ENCODE data around the gene PTPRS.

The PTPRS gene

DNA sequence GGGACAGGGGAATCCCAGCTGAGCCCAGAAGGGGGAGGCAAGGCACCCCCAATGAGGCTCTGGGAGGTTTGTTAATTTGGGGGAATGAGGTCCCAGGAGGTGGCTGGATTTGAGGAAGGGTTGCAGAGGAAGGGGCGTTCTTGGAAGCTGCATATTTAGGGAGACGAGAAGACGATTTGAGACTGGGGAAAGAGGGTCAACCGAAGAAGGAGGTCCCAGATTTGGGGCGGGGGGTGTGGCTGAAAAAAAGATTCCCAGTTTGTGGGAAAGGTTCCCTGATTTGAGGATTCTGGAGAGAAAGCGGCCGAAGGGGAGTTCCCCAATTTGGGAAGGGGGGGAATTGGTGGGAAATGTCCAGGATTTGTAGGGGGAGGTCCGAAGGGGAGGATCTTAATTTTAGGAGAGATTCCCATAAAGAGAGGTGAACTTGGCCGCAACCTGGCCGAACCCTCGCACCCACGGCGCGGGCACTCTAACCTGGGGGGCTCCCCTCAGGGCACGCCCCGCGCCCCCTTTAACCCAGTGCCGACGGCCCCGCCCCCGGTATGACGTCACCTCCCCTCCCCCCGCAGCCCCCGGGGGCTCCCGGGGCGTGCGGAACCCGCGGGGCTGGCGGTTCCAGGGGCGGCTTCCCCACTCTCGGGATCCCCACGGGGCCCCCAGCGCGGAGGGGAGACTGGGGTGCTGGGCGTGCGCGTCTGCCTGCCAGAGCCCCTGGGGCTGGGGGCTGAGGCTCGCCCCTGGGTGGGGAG lies 1.2 kb downstream of the PTPRS start (continued):
- TF ChIP-seq, protein P1, sequence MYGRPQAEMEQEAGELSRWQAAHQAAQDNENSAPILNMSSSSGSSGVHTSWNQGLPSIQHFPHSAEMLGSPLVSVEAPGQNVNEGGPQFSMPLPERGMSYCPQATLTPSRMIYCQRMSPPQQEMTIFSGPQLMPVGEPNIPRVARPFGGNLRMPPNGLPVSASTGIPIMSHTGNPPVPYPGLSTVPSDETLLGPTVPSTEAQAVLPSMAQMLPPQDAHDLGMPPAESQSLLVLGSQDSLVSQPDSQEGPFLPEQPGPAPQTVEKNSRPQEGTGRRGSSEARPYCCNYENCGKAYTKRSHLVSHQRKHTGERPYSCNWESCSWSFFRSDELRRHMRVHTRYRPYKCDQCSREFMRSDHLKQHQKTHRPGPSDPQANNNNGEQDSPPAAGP (tag by site-specific recombination; IDR thresholded peaks at IDR 0.05) = no peak; the same call in 1 of the 2 replicates
- TF ChIP-seq RBAK (tag by site-specific recombination; IDR thresholded peaks at IDR 0.05) = no peak
- no peak for TF ChIP-seq ZNF664 (tag by site-specific recombination; IDR thresholded peaks at IDR 0.05)
- no peak for TF ChIP-seq ZNF48 (tag by site-specific recombination; IDR thresholded peaks at IDR 0.05)
- no peak for TF ChIP-seq HOXA7 (CRISPR knock-in tag; IDR thresholded peaks at IDR 0.05; ENCODE audit: borderline replicate concordance)
- no peak for TF ChIP-seq ZNF707 (tag by site-specific recombination; IDR thresholded peaks at IDR 0.05)
- TF ChIP-seq, protein P2, sequence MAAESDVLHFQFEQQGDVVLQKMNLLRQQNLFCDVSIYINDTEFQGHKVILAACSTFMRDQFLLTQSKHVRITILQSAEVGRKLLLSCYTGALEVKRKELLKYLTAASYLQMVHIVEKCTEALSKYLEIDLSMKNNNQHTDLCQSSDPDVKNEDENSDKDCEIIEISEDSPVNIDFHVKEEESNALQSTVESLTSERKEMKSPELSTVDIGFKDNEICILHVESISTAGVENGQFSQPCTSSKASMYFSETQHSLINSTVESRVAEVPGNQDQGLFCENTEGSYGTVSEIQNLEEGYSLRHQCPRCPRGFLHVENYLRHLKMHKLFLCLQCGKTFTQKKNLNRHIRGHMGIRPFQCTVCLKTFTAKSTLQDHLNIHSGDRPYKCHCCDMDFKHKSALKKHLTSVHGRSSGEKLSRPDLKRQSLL (tag by site-specific recombination; IDR thresholded peaks at IDR 0.05) = no peak
- TF ChIP-seq, protein P3, sequence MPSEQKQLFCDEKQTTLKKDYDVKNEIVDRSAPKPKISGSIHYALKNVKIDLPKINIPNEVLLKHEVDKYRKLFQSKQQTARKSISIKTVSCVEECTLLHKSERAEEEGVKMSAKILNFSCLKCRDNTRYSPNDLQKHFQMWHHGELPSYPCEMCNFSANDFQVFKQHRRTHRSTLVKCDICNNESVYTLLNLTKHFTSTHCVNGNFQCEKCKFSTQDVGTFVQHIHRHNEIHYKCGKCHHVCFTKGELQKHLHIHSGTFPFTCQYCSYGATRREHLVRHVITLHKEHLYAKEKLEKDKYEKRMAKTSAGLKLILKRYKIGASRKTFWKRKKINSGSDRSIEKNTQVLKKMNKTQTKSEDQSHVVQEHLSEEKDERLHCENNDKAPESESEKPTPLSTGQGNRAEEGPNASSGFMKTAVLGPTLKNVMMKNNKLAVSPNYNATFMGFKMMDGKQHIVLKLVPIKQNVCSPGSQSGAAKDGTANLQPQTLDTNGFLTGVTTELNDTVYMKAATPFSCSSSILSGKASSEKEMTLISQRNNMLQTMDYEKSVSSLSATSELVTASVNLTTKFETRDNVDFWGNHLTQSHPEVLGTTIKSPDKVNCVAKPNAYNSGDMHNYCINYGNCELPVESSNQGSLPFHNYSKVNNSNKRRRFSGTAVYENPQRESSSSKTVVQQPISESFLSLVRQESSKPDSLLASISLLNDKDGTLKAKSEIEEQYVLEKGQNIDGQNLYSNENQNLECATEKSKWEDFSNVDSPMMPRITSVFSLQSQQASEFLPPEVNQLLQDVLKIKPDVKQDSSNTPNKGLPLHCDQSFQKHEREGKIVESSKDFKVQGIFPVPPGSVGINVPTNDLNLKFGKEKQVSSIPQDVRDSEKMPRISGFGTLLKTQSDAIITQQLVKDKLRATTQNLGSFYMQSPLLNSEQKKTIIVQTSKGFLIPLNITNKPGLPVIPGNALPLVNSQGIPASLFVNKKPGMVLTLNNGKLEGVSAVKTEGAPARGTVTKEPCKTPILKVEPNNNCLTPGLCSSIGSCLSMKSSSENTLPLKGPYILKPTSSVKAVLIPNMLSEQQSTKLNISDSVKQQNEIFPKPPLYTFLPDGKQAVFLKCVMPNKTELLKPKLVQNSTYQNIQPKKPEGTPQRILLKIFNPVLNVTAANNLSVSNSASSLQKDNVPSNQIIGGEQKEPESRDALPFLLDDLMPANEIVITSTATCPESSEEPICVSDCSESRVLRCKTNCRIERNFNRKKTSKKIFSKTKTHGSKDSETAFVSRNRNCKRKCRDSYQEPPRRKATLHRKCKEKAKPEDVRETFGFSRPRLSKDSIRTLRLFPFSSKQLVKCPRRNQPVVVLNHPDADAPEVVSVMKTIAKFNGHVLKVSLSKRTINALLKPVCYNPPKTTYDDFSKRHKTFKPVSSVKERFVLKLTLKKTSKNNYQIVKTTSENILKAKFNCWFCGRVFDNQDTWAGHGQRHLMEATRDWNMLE (tag by site-specific recombination; conservative IDR thresholded peaks at IDR 0.05; ENCODE audit: low read depth) = no peak
- TF ChIP-seq, protein P4, sequence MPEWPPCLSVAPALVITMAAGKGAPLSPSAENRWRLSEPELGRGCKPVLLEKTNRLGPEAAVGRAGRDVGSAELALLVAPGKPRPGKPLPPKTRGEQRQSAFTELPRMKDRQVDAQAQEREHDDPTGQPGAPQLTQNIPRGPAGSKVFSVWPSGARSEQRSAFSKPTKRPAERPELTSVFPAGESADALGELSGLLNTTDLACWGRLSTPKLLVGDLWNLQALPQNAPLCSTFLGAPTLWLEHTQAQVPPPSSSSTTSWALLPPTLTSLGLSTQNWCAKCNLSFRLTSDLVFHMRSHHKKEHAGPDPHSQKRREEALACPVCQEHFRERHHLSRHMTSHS (tag by site-specific recombination; IDR thresholded peaks at IDR 0.05) = no peak
- TF ChIP-seq ZNF324 (tag by site-specific recombination; IDR thresholded peaks at IDR 0.05) = no peak
- TF ChIP-seq GLIS1 (tag by site-specific recombination; IDR thresholded peaks at IDR 0.05) = peak; percentile 89
- TF ChIP-seq ZNF274 (IDR thresholded peaks at IDR 0.05; ENCODE audit: low read length) = no peak
- no peak for TF ChIP-seq ZNF274 (tag by site-specific recombination; IDR thresholded peaks at IDR 0.05; ENCODE audit: borderline replicate concordance)
- TF ChIP-seq ZXDB (tag by site-specific recombination; IDR thresholded peaks at IDR 0.05) = peak; percentile 93
- TF ChIP-seq, protein P5, sequence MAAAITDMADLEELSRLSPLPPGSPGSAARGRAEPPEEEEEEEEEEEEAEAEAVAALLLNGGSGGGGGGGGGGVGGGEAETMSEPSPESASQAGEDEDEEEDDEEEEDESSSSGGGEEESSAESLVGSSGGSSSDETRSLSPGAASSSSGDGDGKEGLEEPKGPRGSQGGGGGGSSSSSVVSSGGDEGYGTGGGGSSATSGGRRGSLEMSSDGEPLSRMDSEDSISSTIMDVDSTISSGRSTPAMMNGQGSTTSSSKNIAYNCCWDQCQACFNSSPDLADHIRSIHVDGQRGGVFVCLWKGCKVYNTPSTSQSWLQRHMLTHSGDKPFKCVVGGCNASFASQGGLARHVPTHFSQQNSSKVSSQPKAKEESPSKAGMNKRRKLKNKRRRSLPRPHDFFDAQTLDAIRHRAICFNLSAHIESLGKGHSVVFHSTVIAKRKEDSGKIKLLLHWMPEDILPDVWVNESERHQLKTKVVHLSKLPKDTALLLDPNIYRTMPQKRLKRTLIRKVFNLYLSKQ (tag by site-specific recombination; IDR thresholded peaks at IDR 0.05; ENCODE audit: borderline replicate concordance) = no peak
- no peak for TF ChIP-seq OSR2 (tag by site-specific recombination; IDR thresholded peaks at IDR 0.05)
- TF ChIP-seq ZNF747 (tag by site-specific recombination; IDR thresholded peaks at IDR 0.05) = no peak
- no peak for TF ChIP-seq ZBTB20 (tag by site-specific recombination; IDR thresholded peaks at IDR 0.05)
- TF ChIP-seq ZNF350 (tag by site-specific recombination; IDR thresholded peaks at IDR 0.05) = no peak
- TF ChIP-seq ZNF37A (tag by site-specific recombination; IDR thresholded peaks at IDR 0.05) = no peak
- TF ChIP-seq ZNF354C (tag by site-specific recombination; IDR thresholded peaks at IDR 0.05; ENCODE audit: borderline replicate concordance, low read depth) = no peak
- TF ChIP-seq ZNF610 (tag by site-specific recombination; IDR thresholded peaks at IDR 0.05; ENCODE audit: borderline replicate concordance) = no peak
- TF ChIP-seq ZNF560 (tag by site-specific recombination; IDR thresholded peaks at IDR 0.05; ENCODE audit: borderline replicate concordance) = no peak
- TF ChIP-seq ZNF629 (tag by site-specific recombination; IDR thresholded peaks at IDR 0.05) = peak; percentile 91
- TF ChIP-seq ZNF138 (tag by site-specific recombination; IDR thresholded peaks at IDR 0.05; ENCODE audit: borderline replicate concordance) = no peak
- no peak for TF ChIP-seq ZNF785 (tag by site-specific recombination; IDR thresholded peaks at IDR 0.05)
- no peak for TF ChIP-seq ZSCAN30 (tag by site-specific recombination; IDR thresholded peaks at IDR 0.05)
- no peak for TF ChIP-seq GLI4 (tag by site-specific recombination; IDR thresholded peaks at IDR 0.05)
- TF ChIP-seq, protein P6, sequence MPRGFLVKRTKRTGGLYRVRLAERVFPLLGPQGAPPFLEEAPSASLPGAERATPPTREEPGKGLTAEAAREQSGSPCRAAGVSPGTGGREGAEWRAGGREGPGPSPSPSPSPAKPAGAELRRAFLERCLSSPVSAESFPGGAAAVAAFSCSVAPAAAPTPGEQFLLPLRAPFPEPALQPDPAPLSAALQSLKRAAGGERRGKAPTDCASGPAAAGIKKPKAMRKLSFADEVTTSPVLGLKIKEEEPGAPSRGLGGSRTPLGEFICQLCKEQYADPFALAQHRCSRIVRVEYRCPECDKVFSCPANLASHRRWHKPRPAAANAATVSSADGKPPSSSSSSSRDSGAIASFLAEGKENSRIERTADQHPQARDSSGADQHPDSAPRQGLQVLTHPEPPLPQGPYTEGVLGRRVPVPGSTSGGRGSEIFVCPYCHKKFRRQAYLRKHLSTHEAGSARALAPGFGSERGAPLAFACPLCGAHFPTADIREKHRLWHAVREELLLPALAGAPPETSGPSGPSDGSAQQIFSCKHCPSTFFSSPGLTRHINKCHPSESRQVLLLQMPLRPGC (tag by site-specific recombination; IDR thresholded peaks at IDR 0.05) = no peak
- no peak for TF ChIP-seq ZNF585B (tag by site-specific recombination; IDR thresholded peaks at IDR 0.05)
